GM19328 (cell line): ENCODE results near the gene ZNF564.
"Not testable (repeated sequence)": the region's sequence is repeated elsewhere in the genome, so short reads cannot be mapped to it uniquely, and the experiment has no call there.

ENCODE experiments used
- ATAC-seq: cut with Tn5 transposase; IDR thresholded peaks from one replicate; pipeline ENCODE4 v1.9.1; 2021; ENCODE audit warnings: mild to moderate bottlenecking, moderate library complexity; ENCODE audit not compliant: unreplicated experiment

Gene ZNF564

DNA sequence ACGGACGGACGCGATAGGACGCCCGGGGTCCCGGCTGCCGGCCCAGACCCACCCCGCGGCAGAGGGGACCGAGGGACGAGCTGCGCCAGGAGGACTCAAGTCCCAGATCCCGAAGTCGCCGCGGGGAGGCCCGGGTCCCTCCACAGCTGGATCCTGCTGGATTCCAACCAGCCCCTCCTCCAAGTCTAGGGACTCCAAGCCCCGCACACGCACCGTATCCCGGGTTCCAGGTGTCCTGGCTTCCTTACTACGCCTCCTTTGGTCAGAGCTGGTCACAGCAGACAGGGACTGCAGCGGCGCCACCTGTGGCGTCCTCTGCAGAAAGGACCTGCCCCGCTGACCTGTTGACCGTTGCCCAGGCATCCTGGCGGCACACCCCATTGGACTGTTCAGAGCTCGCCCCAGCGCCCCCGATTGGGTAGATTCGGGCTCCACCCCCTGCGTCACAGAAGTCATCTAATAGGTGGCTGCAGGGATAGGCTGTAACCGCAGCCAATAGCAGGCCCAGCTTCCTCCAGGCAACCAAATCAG is 37.7 kb downstream of the ZNF564 start:
- ATAC-seq, result no peak

DNA sequence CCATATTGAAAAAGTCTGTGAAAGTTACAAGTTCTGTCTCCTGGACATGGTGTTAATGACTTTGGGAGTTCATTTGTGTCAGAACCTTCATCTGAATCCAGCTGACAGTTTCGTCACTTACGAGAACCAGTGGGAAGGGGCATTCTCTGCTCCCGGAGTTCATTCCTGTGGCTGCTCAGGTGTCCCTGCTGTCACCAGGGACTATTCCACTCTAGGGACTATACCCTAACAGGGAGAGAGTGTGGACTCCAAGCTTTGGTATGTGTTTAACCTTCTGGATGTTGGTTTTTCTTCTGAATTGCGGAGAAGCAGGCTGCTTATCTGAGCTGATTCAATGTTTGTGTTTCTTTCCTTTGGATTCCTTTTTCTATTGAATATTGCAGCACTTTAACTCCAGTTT is 54.2 kb downstream of the ZNF564 start:
- ATAC-seq, result no peak

DNA sequence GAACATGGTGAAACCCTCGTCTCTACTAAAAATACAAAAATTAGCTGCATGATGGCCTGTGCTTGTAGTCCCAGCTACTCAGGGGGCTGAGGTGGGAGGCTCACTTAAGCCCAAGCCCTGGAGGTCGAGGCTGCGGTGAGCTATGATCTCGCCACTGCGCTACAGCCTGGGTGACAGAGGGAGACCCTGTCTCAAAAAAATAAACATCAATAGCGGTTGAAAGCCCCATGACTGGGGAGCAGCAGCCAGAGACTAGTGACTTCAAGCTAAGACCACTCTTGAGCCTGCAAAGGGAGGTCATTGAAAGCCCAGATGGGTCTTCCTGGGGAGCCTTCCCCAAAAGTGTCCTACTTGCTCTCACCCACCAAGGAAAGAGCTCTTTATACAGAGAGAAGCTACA is 54.8 kb downstream of the ZNF564 start:
- ATAC-seq, result no peak

GRCh38 chr19:12495002-12495802 is 56.1 kb downstream of the ZNF564 start:
- ATAC-seq, result peak; percentile 53

DNA sequence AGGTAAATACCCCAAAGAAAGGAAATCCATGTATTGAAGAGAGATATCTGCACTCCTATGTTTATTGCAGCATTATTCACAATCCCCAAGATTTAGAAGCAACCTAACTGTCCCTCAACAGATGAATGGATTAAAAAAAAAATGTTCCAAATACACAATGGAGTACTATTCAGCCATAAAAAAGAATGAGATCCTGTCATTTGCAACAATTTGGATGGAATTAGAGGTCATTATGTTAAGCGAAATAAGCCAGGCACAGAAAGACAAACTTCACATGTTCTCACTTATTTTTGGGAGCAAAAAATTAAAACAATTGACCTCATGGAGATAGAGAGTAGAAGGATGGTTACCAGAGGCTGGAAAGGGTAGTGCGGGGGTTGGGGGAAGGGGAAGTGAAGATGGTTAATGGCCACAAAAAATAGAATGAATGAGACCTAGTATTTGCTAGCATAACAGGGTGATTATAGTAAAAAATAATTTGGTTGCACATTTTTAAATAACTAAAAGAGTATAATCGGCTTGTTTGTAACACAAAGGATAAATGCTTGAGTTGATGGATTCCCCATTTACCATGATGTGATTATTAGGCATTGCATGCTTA is 56.9 kb downstream of the ZNF564 start:
- ATAC-seq, result no peak

- ATAC-seq, result not testable (repeated sequence)
Observed at GRCh38 chr19:12486265-12486783, 65.0 kb downstream of the ZNF564 start.

GRCh38 chr19:12485571-12485970 is 65.7 kb downstream of the ZNF564 start:
- ATAC-seq, result no peak

DNA sequence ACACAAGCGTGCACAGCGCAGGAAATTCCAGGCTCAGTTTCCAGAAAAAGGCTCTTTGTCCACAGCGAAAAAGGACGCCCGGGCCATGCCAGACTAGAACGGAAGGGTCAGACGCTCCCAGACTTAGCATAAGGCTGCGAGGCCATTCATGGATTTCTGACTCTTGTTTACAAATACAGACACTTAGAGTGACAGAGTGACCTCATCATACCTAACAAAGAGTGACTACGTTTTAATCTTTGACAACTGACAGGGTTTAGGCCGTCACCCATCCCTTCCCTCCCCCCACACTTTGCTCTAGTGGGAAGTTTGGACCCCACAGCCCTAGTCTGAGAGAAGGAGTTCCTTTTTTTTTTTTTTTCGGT is 66.2 kb downstream of the ZNF564 start:
- ATAC-seq, result peak; percentile 16

GRCh38 chr19:12484371-12485051 is 66.8 kb downstream of the ZNF564 start, which contains the start of gene ZNF709:
Gene ZNF709 (minus strand): TSS chr19:12484816. CDS start chr19:12484657, 159 bp downstream.
- ATAC-seq, result peak; percentile 86

DNA sequence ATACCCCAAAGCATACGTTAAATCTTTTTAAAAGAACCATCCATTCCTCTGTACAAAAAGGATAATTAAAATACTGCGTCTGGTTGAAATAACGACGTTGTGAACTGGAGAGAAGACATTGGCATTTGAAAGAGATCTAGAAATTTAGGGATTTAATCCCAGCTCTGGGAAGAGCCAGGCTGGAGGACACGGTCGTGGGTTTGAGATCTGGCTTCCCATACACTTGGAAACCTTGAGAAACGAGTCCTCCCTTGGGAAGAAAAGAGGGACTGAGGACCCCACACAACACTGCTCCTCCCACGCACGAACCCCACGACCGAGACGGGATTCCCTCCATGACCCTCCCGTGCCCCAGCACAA is 67.3 kb downstream of the ZNF564 start:
- ATAC-seq, result no peak

- no peak for ATAC-seq
Observed at GRCh38 chr19:12482509-12482886, 68.8 kb downstream of the ZNF564 start.

GRCh38 chr19:12481781-12482508 is 69.3 kb downstream of the ZNF564 start:
- ATAC-seq, result no peak

DNA sequence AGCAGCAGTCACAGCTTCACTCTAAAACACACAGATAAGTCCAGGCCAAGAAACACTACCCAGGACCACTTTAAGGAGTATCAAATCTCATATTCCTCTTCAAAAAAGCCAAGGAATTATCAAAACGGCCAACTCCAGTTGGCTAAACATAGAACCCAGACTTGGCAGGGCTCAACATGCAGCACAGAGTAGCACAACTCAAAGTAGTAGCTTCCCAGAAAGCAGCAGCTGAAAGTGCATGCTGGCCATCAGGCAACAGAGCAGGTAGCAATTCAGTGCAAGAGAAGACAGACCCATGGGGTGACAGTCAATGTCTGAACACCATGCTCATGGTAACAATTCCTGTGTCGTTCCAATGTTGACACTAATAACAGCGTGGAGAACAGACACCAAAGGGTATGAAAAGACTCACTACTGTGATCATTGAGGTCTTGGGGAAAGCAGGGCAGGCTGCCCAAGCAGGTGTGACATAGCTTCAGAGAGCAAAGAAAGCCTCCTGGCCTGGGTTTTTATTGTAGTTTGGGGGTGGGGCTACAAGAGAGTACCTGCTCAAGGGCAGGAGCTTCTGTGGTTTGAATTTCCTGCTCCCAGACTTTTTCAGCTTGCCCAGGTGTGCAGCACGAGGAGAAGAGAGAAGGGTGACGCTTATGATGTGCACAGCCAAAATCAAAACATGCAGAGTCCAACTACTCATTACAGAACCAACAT is 72.9 kb downstream of the ZNF564 start:
- no peak for ATAC-seq
